ENCODE measurements around the gene ATP9A. TPM values are rescaled to one million over a fixed set of nuclear protein-coding genes. Genes with fewer than 3 reads are reported as not detected.
A peak's percentile ranks its signal among the peaks of the same experiment; 100 is the strongest.
"Not testable (repeated sequence)": the region's sequence is repeated elsewhere in the genome, so short reads cannot be mapped to it uniquely, and the experiment has no call there.

The ATP9A gene
- total and polyA plus RNA-seq, 2 donors = 17.9 to 25.6 TPM

- H3K4me1 ChIP-seq (ENCODE audit: insufficient read depth); H3K4me3 ChIP-seq (ENCODE audit: low read depth, low read length); H3K27ac ChIP-seq (ENCODE audit: low read depth); H3K36me3 ChIP-seq (ENCODE audit: insufficient read depth); DNase-seq (ENCODE audit: extremely low spot score): not testable (repeated sequence)
- 96% methylated on average over 8 of the region's 8 CpGs for WGBS
These were observed 15.0 kb downstream of the ATP9A start for GRCh38 chr20:51753220-51753619.

- Histone ChIP-seq H3K4me1 (ENCODE audit: insufficient read depth) (peaks cover 2% of the 10 kb centered on the region), H3K4me3 (ENCODE audit: low read depth, low read length) (no peak overlapping the region), H3K36me3 (ENCODE audit: insufficient read depth) (no peaks in the 10 kb centered on the region), H3K27ac (ENCODE audit: low read depth) (peak overlapping the region; percentile 62)
- no peak for DNase-seq (ENCODE audit: extremely low spot score)
- WGBS = 21% methylated on average over 9 of the region's 9 CpGs
These were observed 15.7 kb downstream of the ATP9A start for GRCh38 chr20:51752343-51752951.

DNA sequence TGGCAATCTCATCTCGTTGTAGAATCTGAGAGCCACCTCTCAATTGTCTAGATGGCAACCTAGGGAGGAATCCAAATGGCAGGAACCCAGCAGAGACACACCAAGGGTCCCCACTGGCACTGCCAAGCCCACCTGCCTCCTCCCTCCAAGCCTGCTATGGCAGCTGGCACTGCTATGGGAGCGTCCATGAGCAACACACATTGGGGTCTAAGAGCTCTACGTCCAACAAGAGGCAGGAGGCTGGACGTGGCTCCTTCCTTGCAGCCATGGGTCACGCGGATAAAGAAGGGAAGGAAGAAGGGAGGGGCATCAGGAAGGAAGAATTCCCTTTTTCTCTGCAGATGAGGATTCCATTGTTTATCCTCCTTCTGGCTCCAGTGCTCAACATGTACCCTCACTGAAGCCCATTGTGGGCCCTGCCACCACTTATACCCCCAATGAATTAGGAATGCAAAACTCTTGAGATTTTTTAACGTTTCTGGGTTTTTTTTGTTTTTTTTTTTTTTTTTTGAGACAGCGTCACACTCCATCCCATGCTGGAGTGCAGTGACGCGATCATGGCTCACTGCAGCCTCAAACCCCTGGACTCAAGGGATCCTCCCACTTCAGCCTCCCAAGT is 17.3 kb downstream of the ATP9A start:
- DNase-seq (ENCODE audit: extremely low spot score) = no peak
- Histone ChIP-seq H3K27ac (ENCODE audit: low read depth) (peak overlapping the region; percentile 19), H3K4me3 (ENCODE audit: low read depth, low read length) (no peak overlapping the region), H3K36me3 (ENCODE audit: insufficient read depth) (no peaks in the 10 kb centered on the region), H3K4me1 (ENCODE audit: insufficient read depth) (peaks cover 2% of the 10 kb centered on the region)
- 92% methylated on average over 10 of the region's 10 CpGs for WGBS

- no peak for DNase-seq (ENCODE audit: extremely low spot score)
- peaks cover 2% of the 10 kb centered on the region for H3K4me1 ChIP-seq (ENCODE audit: insufficient read depth)
- H3K36me3 ChIP-seq (ENCODE audit: insufficient read depth) = no peaks in the 10 kb centered on the region
- no peak overlapping the region for H3K4me3 ChIP-seq (ENCODE audit: low read depth, low read length)
- peak overlapping the region; percentile 19 for H3K27ac ChIP-seq (ENCODE audit: low read depth)
- WGBS = 75% methylated on average over 19 of the region's 19 CpGs
These were observed 18.0 kb downstream of the ATP9A start for GRCh38 chr20:51750037-51750769.

DNA sequence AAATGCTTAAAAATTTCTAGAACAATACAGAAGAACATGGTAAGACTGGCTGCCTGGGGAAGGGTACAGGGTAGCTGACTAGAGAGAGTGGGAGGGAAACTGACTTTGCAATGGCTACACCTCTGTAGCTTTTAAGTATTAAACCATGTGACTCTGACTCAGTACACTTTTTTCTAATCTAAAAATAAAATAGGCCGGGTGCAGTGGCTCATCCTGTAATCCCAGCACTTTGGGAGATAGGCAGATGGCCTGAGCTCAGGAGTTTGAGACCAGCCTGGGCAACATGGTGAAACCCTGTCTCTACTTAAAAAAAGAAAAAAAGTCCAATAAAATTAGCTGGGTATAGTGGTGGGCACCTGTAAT is 18.5 kb downstream of the ATP9A start:
- peaks cover 2% of the 10 kb centered on the region for H3K4me1 ChIP-seq (ENCODE audit: insufficient read depth)
- no peak overlapping the region for H3K27ac ChIP-seq (ENCODE audit: low read depth)
- WGBS = 13% methylated on average over 1 of the region's 1 CpG
- DNase-seq (ENCODE audit: extremely low spot score) = no peak
- no peaks in the 10 kb centered on the region for H3K36me3 ChIP-seq (ENCODE audit: insufficient read depth)
- no peak overlapping the region for H3K4me3 ChIP-seq (ENCODE audit: low read depth, low read length)

- no peaks in the 10 kb centered on the region for H3K36me3 ChIP-seq (ENCODE audit: insufficient read depth)
- H3K27ac ChIP-seq (ENCODE audit: low read depth) = no peak overlapping the region
- 93% methylated on average over 7 of the region's 7 CpGs for WGBS
- no peak for DNase-seq (ENCODE audit: extremely low spot score)
- H3K4me1 ChIP-seq (ENCODE audit: insufficient read depth) = no peaks in the 10 kb centered on the region
- no peak overlapping the region for H3K4me3 ChIP-seq (ENCODE audit: low read depth, low read length)
These were observed 20.8 kb downstream of the ATP9A start for GRCh38 chr20:51747182-51747911.

DNA sequence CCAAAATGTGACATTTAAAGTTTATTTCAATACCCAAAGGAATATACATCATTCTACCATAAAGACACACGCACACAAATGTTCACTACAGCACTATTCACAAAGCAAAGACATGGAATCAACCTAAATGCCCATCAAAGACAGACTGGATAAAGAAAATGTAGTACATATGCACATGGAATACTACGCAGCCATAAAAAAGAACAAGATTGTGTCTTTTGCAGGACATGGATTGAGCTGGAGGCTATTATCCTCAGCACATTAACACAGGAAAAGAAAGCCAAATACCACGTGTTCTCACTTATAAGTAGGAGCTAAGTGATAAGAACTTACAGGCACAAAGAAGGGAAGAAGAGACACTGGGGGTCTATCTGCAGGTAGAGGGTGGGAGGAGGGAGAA is 22.4 kb downstream of the ATP9A start:
- Histone ChIP-seq H3K4me3 (ENCODE audit: low read depth, low read length) (no peak overlapping the region), H3K4me1 (ENCODE audit: insufficient read depth) (no peaks in the 10 kb centered on the region), H3K36me3 (ENCODE audit: insufficient read depth) (no peaks in the 10 kb centered on the region), H3K27ac (ENCODE audit: low read depth) (no peak overlapping the region)
- no peak for DNase-seq (ENCODE audit: extremely low spot score)
- 93% methylated on average over 3 of the region's 3 CpGs for WGBS

DNA sequence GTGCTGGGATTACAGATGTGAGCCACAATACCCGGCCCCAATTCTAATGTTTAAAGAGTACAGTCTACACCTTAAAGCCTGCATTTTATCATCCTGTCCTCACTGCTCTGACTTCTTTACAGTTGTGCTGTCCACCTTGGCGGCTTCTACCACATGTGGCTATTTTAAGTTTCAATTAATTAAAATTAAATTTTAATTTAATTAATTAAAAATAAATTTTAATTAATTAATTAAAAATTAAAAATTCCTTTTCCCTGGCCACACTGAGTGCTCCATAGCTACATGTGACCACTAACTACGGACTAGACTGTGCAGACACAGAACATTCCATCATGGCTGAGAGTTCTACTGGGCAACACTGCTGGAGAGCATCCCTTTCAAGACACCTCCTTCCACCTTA is 27.4 kb downstream of the ATP9A start:
- H3K27ac ChIP-seq (ENCODE audit: low read depth) = no peak overlapping the region
- no peaks in the 10 kb centered on the region for H3K36me3 ChIP-seq (ENCODE audit: insufficient read depth)
- DNase-seq (ENCODE audit: extremely low spot score) = no peak
- WGBS = 90% methylated on average over 3 of the region's 3 CpGs
- H3K4me3 ChIP-seq (ENCODE audit: low read depth, low read length) = no peak overlapping the region
- no peaks in the 10 kb centered on the region for H3K4me1 ChIP-seq (ENCODE audit: insufficient read depth)

DNA sequence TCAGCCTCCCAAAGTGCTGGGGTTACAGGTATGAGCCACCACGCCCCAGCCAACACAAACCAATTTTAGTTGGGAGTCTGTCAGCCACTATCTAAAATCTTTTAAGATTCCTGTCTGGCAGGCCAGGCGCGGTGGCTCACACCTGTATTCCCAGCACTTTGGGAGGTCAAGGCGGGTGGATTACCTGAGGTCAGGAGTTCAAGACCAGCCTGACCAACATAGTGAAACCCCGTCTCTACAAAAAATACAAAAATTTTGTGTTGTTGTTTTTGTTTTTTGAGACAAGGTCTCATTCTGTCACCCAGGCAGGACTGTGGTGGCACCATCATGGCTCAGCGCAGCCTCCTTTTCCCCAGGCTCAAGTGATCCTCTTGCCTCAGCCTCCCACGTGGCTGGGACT is 27.9 kb downstream of the ATP9A start:
- 95% methylated on average over 7 of the region's 7 CpGs for WGBS
- H3K36me3 ChIP-seq (ENCODE audit: insufficient read depth); H3K4me3 ChIP-seq (ENCODE audit: low read depth, low read length); H3K27ac ChIP-seq (ENCODE audit: low read depth); DNase-seq (ENCODE audit: extremely low spot score); H3K4me1 ChIP-seq (ENCODE audit: insufficient read depth): not testable (repeated sequence)

- no peak overlapping the region for H3K27ac ChIP-seq (ENCODE audit: low read depth)
- no peaks in the 10 kb centered on the region for H3K36me3 ChIP-seq (ENCODE audit: insufficient read depth)
- no peak for DNase-seq (ENCODE audit: extremely low spot score)
- WGBS = 95% methylated on average over 4 of the region's 4 CpGs
- no peaks in the 10 kb centered on the region for H3K4me1 ChIP-seq (ENCODE audit: insufficient read depth)
- no peak overlapping the region for H3K4me3 ChIP-seq (ENCODE audit: low read depth, low read length)
These were observed 28.4 kb downstream of the ATP9A start for GRCh38 chr20:51739722-51740249.

GRCh38 chr20:51738877-51739447 is 29.2 kb downstream of the ATP9A start:
- WGBS = 95% methylated on average over 12 of the region's 12 CpGs
- no peak for DNase-seq (ENCODE audit: extremely low spot score)
- Histone ChIP-seq H3K27ac (ENCODE audit: low read depth) (no peak overlapping the region), H3K4me1 (ENCODE audit: insufficient read depth) (no peaks in the 10 kb centered on the region), H3K36me3 (ENCODE audit: insufficient read depth) (no peaks in the 10 kb centered on the region), H3K4me3 (ENCODE audit: low read depth, low read length) (no peak overlapping the region)

DNA sequence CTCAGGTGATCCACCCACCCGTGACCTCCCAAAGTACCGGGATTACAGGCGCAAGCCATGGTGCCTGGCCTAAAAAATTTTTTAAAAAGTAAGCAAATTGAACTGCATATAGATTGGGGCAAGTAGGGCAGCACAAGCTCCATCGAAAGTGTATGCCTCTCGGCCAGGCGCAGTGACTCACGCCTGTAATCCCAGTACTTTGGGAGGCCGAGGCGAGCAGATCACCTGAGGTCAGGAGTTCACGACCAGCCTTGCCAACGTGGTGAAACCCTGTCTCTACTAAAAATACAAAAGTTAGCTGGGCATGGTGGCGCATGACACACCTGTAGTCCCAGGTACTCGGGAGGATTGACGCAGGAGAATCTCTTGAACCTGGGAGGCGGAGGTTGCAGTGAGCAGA is 29.9 kb downstream of the ATP9A start:
- not testable (repeated sequence) for DNase-seq (ENCODE audit: extremely low spot score); H3K4me3 ChIP-seq (ENCODE audit: low read depth, low read length); H3K4me1 ChIP-seq (ENCODE audit: insufficient read depth); H3K27ac ChIP-seq (ENCODE audit: low read depth); H3K36me3 ChIP-seq (ENCODE audit: insufficient read depth)
- WGBS = 96% methylated on average over 15 of the region's 15 CpGs

GRCh38 chr20:51736947-51737346 is 31.2 kb downstream of the ATP9A start:
- DNase-seq (ENCODE audit: extremely low spot score) = no peak
- WGBS = 77% methylated on average over 5 of the region's 5 CpGs
- H3K4me3 ChIP-seq (ENCODE audit: low read depth, low read length) = no peak overlapping the region

More at GRCh38 chr20:51736947-51737346, 31.2 kb downstream of the ATP9A start:
- Histone ChIP-seq H3K36me3 (ENCODE audit: insufficient read depth) (no peaks in the 10 kb centered on the region), H3K4me1 (ENCODE audit: insufficient read depth) (no peaks in the 10 kb centered on the region), H3K27ac (ENCODE audit: low read depth) (no peak overlapping the region)

All from urinary bladder (tissue), 4 donors.